ENCODE results near the gene MAP3K9. TPM values are rescaled to one million over a fixed set of nuclear protein-coding genes. Genes with fewer than 3 reads are reported as not detected.

The MAP3K9 gene
- total and polyA plus RNA-seq, 10 donors, result 0.42 to 8.0 (median 3.7) TPM

- TF ChIP-seq POLR2A (IDR thresholded peaks at IDR 0.05), result no peak
- no peaks in the 10 kb centered on the region for H3K4me1 ChIP-seq
- no peak overlapping the region for H3K27ac ChIP-seq
- no peaks in the 10 kb centered on the region for H3K9me3 ChIP-seq
- peaks cover 0 to 62% (median 12%) of the 10 kb centered on the region in 6 donors for H3K36me3 ChIP-seq
- no peak overlapping the region for H3K4me3 ChIP-seq
- DNase-seq, result no peak
- intact Hi-C loops (cut with DNase I; ENCODE audit: low total_unique reads), result no loop called here
- 81 to 89% (median 87%) methylated on average over 3 of the region's 3 CpGs for WGBS, 5 donors
- H3K27me3 ChIP-seq (replicated peaks in 1 of 7), result no peaks in the 10 kb centered on the region
Measured at GRCh38 chr14:70748422-70748821, 60.9 kb downstream of the MAP3K9 start.

- WGBS, 5 donors, result 88 to 98% (median 91%) methylated on average over 2 of the region's 2 CpGs
- intact Hi-C loops (cut with DNase I; ENCODE audit: low total_unique reads), result no loop called here
- Histone ChIP-seq H3K36me3 (peaks cover 0 to 74% (median 18%) of the 10 kb centered on the region in 6 donors), H3K4me1 (no peaks in the 10 kb centered on the region), H3K9me3 (no peaks in the 10 kb centered on the region), H3K4me3 (no peak overlapping the region), H3K27ac (no peak overlapping the region), H3K27me3 (replicated peaks in 1 of 7) (no peaks in the 10 kb centered on the region)
- TF ChIP-seq POLR2AphosphoS5 (IDR thresholded peaks at IDR 0.05) (no peak), CTCF (IDR thresholded peaks at IDR 0.05 in 8 of 11, conservative IDR thresholded peaks at IDR 0.05 in 3 of 11) (no peak), POLR2A (IDR thresholded peaks at IDR 0.05) (no peak)
- no peak for DNase-seq
Measured at GRCh38 chr14:70744641-70745040, 64.7 kb downstream of the MAP3K9 start.

- WGBS, 5 donors, result 94 to 99% (median 95%) methylated on average over 14 of the region's 14 CpGs
- H3K4me1 ChIP-seq, result no peaks in the 10 kb centered on the region
- no peaks in the 10 kb centered on the region for H3K9me3 ChIP-seq
- TF ChIP-seq POLR2A (IDR thresholded peaks at IDR 0.05) (no peak), CTCF (IDR thresholded peaks at IDR 0.05 in 8 of 11, conservative IDR thresholded peaks at IDR 0.05 in 3 of 11) (no peak), POLR2AphosphoS5 (IDR thresholded peaks at IDR 0.05) (no peak)
- no peak for DNase-seq
- no peak overlapping the region for H3K4me3 ChIP-seq
- intact Hi-C loops (cut with DNase I; ENCODE audit: low total_unique reads), result no loop called here
- H3K36me3 ChIP-seq, result peaks cover 0 to 75% (median 15%) of the 10 kb centered on the region in 6 donors
- H3K27me3 ChIP-seq (replicated peaks in 1 of 7), result no peaks in the 10 kb centered on the region
- no peak overlapping the region for H3K27ac ChIP-seq
Measured at GRCh38 chr14:70742316-70742715, 67.0 kb downstream of the MAP3K9 start.

GRCh38 chr14:70741482-70741881 is 67.8 kb downstream of the MAP3K9 start:
- DNase-seq, result no peak
- Histone ChIP-seq H3K27ac (no peak overlapping the region), H3K9me3 (no peaks in the 10 kb centered on the region), H3K4me3 (no peak overlapping the region), H3K36me3 (peaks cover 0 to 76% (median 15%) of the 10 kb centered on the region in 6 donors), H3K4me1 (no peaks in the 10 kb centered on the region), H3K27me3 (replicated peaks in 1 of 7) (no peaks in the 10 kb centered on the region)
- intact Hi-C loops (cut with DNase I; ENCODE audit: low total_unique reads), result no loop called here
- WGBS, 5 donors, result 87 to 92% (median 90%) methylated on average over 6 of the region's 6 CpGs
- TF ChIP-seq POLR2AphosphoS5 (IDR thresholded peaks at IDR 0.05) (no peak), CTCF (IDR thresholded peaks at IDR 0.05 in 8 of 11, conservative IDR thresholded peaks at IDR 0.05 in 3 of 11) (no peak), POLR2A (IDR thresholded peaks at IDR 0.05) (no peak)

- intact Hi-C loops (cut with DNase I; ENCODE audit: low total_unique reads), result no loop called here
- Histone ChIP-seq H3K27me3 (replicated peaks in 1 of 7) (no peaks in the 10 kb centered on the region), H3K4me3 (no peak overlapping the region), H3K36me3 (peaks cover 0 to 94% (median 25%) of the 10 kb centered on the region in 6 donors), H3K27ac (no peak overlapping the region), H3K9me3 (no peaks in the 10 kb centered on the region), H3K4me1 (no peaks in the 10 kb centered on the region)
- TF ChIP-seq POLR2A (IDR thresholded peaks at IDR 0.05) (no peak), POLR2AphosphoS5 (IDR thresholded peaks at IDR 0.05) (no peak), CTCF (IDR thresholded peaks at IDR 0.05 in 8 of 11, conservative IDR thresholded peaks at IDR 0.05 in 3 of 11) (no peak)
- no peak for DNase-seq
- 52 to 77% (median 61%) methylated on average over 2 to 4 of the region's 4 CpGs for WGBS, 5 donors
Measured at GRCh38 chr14:70735043-70735442, 74.3 kb downstream of the MAP3K9 start.
